HepG2 (cell line): Measurements from ENCODE around the gene OR2F1. TPM values are rescaled to one million over a fixed set of nuclear protein-coding genes. Genes with fewer than 3 reads are reported as not detected.

Source experiments
- ARID3A ChIP-seq: IDR thresholded peaks from 2 replicates; pipeline ENCODE4 v1.6.1; 2012; ENCODE audit warnings: low read depth, low read length, improper control_type of control experiment
- ATF7-NPFF ChIP-seq: sonication (generic); formaldehyde crosslinking; IDR thresholded peaks from 2 replicates; pipeline ENCODE4 v1.8.1; 2023; ENCODE audit warnings: mild to moderate bottlenecking, low read depth, missing genetic modification reagents, moderate library complexity
- BCLAF1 ChIP-seq: fragments of 450-650 bp; IDR thresholded peaks from 2 replicates; pipeline ENCODE4 v1.6.1; 2017; ENCODE audit warnings: mild to moderate bottlenecking
- BRCA1 ChIP-seq: sonication (generic); formaldehyde crosslinking; IDR thresholded peaks from 2 replicates; pipeline ENCODE4 v1.4.0; 2020; ENCODE audit warnings: missing genetic modification reagents
- CENPX ChIP-seq: sonication (generic); formaldehyde crosslinking; IDR thresholded peaks from 2 replicates; pipeline ENCODE4 v1.9.0; 2021; ENCODE audit warnings: mild to moderate bottlenecking, missing genetic modification reagents, moderate library complexity
- DDIT3 ChIP-seq: sonication (generic); formaldehyde crosslinking; IDR thresholded peaks from 2 replicates; pipeline ENCODE4 v1.4.0; 2020; ENCODE audit warnings: mild to moderate bottlenecking, missing genetic modification reagents
- KDM3A ChIP-seq: IDR thresholded peaks from 2 replicates; pipeline ENCODE4 v1.6.1; 2018; ENCODE audit warnings: low read depth, missing compliant biosample characterization
- KLF9 ChIP-seq: IDR thresholded peaks from 2 replicates; pipeline ENCODE4 v1.6.1; 2016; ENCODE audit warnings: low read depth
- MAFF ChIP-seq: IDR thresholded peaks from 2 replicates; pipeline ENCODE4 v1.6.1; 2011; ENCODE audit warnings: low read depth, low read length, improper control_type of control experiment
- MZF1 ChIP-seq: sonication (generic); formaldehyde crosslinking; IDR thresholded peaks from 2 replicates; pipeline ENCODE4 v1.8.1; 2023; ENCODE audit warnings: mild to moderate bottlenecking, missing genetic modification reagents, borderline replicate concordance
- NR0B2 ChIP-seq: sonication (generic); formaldehyde crosslinking; IDR thresholded peaks from 2 replicates; pipeline ENCODE4 v1.4.0; 2020; ENCODE audit warnings: mild to moderate bottlenecking, missing genetic modification reagents
- NR3C1 ChIP-seq: sonication (generic); formaldehyde crosslinking; IDR thresholded peaks from 2 replicates; pipeline ENCODE4 v1.4.0; 2020; ENCODE audit warnings: missing genetic modification reagents
- SNAI1 ChIP-seq: sonication (generic); formaldehyde crosslinking; IDR thresholded peaks from 2 replicates; pipeline ENCODE4 v1.5.0; 2020; ENCODE audit warnings: mild to moderate bottlenecking, missing genetic modification reagents, borderline replicate concordance
- ZFX ChIP-seq: sonication (generic); formaldehyde crosslinking; IDR thresholded peaks from 2 replicates; pipeline ENCODE4 v1.4.0; 2020; ENCODE audit warnings: mild to moderate bottlenecking, low read depth, missing genetic modification reagents, moderate library complexity
- ZMAT3 ChIP-seq: sonication (generic); formaldehyde crosslinking; conservative IDR thresholded peaks from 2 replicates; pipeline ENCODE4 v1.7.0; 2021; ENCODE audit warnings: missing genetic modification reagents
- ZNF138 ChIP-seq: sonication (generic); formaldehyde crosslinking; IDR thresholded peaks from 2 replicates; pipeline ENCODE4 v1.5.0; 2020; ENCODE audit warnings: mild to moderate bottlenecking, low read depth, missing genetic modification reagents
- ZNF225 ChIP-seq: sonication (generic); formaldehyde crosslinking; IDR thresholded peaks from 2 replicates; pipeline ENCODE4 v1.4.0; 2020; ENCODE audit warnings: mild to moderate bottlenecking, missing genetic modification reagents
- ZNF317 ChIP-seq: sonication (generic); formaldehyde crosslinking; IDR thresholded peaks from 2 replicates; pipeline ENCODE4 v1.5.0; 2020; ENCODE audit warnings: mild to moderate bottlenecking, missing genetic modification reagents
- ZNF563 ChIP-seq: sonication (generic); formaldehyde crosslinking; IDR thresholded peaks from 2 replicates; pipeline ENCODE4 v1.8.0; 2022; ENCODE audit warnings: mild to moderate bottlenecking, moderate library complexity, missing genetic modification reagents
- ZNF564 ChIP-seq: sonication (generic); formaldehyde crosslinking; IDR thresholded peaks from 2 replicates; pipeline ENCODE4 v1.8.1; 2023; ENCODE audit warnings: mild to moderate bottlenecking, missing genetic modification reagents
- ZNF652 ChIP-seq: IDR thresholded peaks from 2 replicates; pipeline ENCODE4 v1.6.1; 2016; ENCODE audit warnings: low read depth, borderline replicate concordance
- ZNF788 ChIP-seq: sonication (generic); formaldehyde crosslinking; IDR thresholded peaks from 2 replicates; pipeline ENCODE4 v1.5.0; 2020; ENCODE audit warnings: mild to moderate bottlenecking, missing genetic modification reagents, borderline replicate concordance
- ZXDC ChIP-seq: sonication (generic); formaldehyde crosslinking; IDR thresholded peaks from 2 replicates; pipeline ENCODE4 v1.5.0; 2020; ENCODE audit warnings: mild to moderate bottlenecking, missing genetic modification reagents
- polyA plus RNA-seq, 8 experiments: library from polyadenylated mRNA; depleted of rRNA in 3 of 8; stranded (reverse) in 7 of 8; unstranded in 1 of 8; fragments of >200 nt; fragmentation: Illumina TruSeq in 4 of 8; extraction: Trizol in 4 of 8; gene quantifications; 2 replicates each; pipeline versions ENCODE4 v1.2.1 to v1.2.3, GENCODE V29; 2011 to 2016; ENCODE audit warnings: low read depth in 4 of 8, missing spikeins in 1 of 8, mixed read lengths in 1 of 8; ENCODE audit not compliant: insufficient read depth in 1 of 8
- total RNA-seq, 5 experiments: library from RNA; depleted of rRNA; stranded (reverse); fragments of >200 nt; fragmentation: Illumina TruSeq; extraction: Trizol; gene quantifications; 2 replicates each; pipeline ENCODE4 v1.2.3, GENCODE V29; 2016; ENCODE audit warnings: low read depth in 1 of 5

OR2F1 gene
- total and polyA plus RNA-seq, 2 of the 13 experiments (the other 11 are each of a cell fraction or from before 2014, with no cell fraction given) = 0.36 to 1.5 TPM

- TF ChIP-seq NR0B2 (CRISPR knock-in tag) = no peak
- no peak for TF ChIP-seq ZNF225
- TF ChIP-seq MZF1 = no peak
- no peak for TF ChIP-seq BRCA1 (CRISPR knock-in tag)
- peak; percentile 85 for TF ChIP-seq ZNF317
- TF ChIP-seq MAFF = no peak
- no peak for TF ChIP-seq NR3C1 (CRISPR knock-in tag)
- TF ChIP-seq SNAI1 (CRISPR knock-in tag) = no peak
- no peak for TF ChIP-seq ZXDC
- peak; percentile 82; the same call in 1 of the 2 replicates for TF ChIP-seq ZNF788 (CRISPR knock-in tag)
- TF ChIP-seq ZNF564 (CRISPR knock-in tag) = peak; percentile 75; the same call in 1 of the 2 replicates
- TF ChIP-seq BCLAF1 = no peak
- no peak; the same call in 1 of the 2 replicates for TF ChIP-seq ZNF652
- TF ChIP-seq KLF9 (CRISPR knock-in tag) = no peak
- peak; percentile 81; the same call in 1 of the 2 replicates for TF ChIP-seq KDM3A (CRISPR knock-in tag)
- TF ChIP-seq DDIT3 (CRISPR knock-in tag) = no peak
- no peak for TF ChIP-seq ZNF138 (CRISPR knock-in tag)
- TF ChIP-seq ZNF563 (CRISPR knock-in tag) = no peak
- no peak for TF ChIP-seq ATF7-NPFF (CRISPR knock-in tag)
- TF ChIP-seq ZFX (CRISPR knock-in tag) = peak; percentile 87
- TF ChIP-seq ARID3A = peak; percentile 75
- no peak for TF ChIP-seq CENPX
- TF ChIP-seq ZMAT3 (CRISPR knock-in tag) = peak; percentile 72; the same call in 1 of the 2 replicates
Observed at GRCh38 chr7:143906895-143907294, 47.7 kb upstream of the OR2F1 start (continued).
